GM12875 (cell line): ENCODE data around the gene ZNF157.

Experiments used
- H3K4me3 ChIP-seq: one replicate; pipeline ENCODE4 v1.5.1; 2011; ENCODE audit warnings: low read depth, low read length, control low read depth
- CTCF ChIP-seq: IDR thresholded peaks from 2 replicates; pipeline ENCODE4 v1.5.1; 2011; ENCODE audit warnings: low read depth, mild to moderate bottlenecking, control low read depth, inconsistent platforms, low read length, moderate library complexity, borderline replicate concordance; ENCODE audit not compliant: insufficient read depth

The ZNF157 gene

GRCh38 chrX:47446971-47447370 is 76.6 kb downstream of the ZNF157 start:
- no peak overlapping the region for H3K4me3 ChIP-seq
- no peak for TF ChIP-seq CTCF

GRCh38 chrX:47447607-47448006 is 77.2 kb downstream of the ZNF157 start:
- TF ChIP-seq CTCF = no peak
- no peak overlapping the region for H3K4me3 ChIP-seq

- TF ChIP-seq CTCF = no peak
- no peak overlapping the region for H3K4me3 ChIP-seq
Measured at GRCh38 chrX:47448165-47448806, 77.9 kb downstream of the ZNF157 start.

GRCh38 chrX:47452112-47452511 is 81.7 kb downstream of the ZNF157 start:
- H3K4me3 ChIP-seq = no peak overlapping the region
- TF ChIP-seq CTCF = no peak

GRCh38 chrX:47456080-47456479 is 85.7 kb downstream of the ZNF157 start:
- no peak for TF ChIP-seq CTCF
- no peak overlapping the region for H3K4me3 ChIP-seq

GRCh38 chrX:47458528-47458927 is 88.2 kb downstream of the ZNF157 start:
- no peak for TF ChIP-seq CTCF

GRCh38 chrX:47460561-47460960 is 90.2 kb downstream of the ZNF157 start:
- no peak overlapping the region for H3K4me3 ChIP-seq
- TF ChIP-seq CTCF = no peak

More at GRCh38 chrX:47458528-47458927, 88.2 kb downstream of the ZNF157 start:
- no peak overlapping the region for H3K4me3 ChIP-seq
